ENCODE measurements around the gene TSPYL2. TPM values are rescaled to one million over a fixed set of nuclear protein-coding genes. Genes with fewer than 3 reads are reported as not detected.

The TSPYL2 gene
- total RNA-seq, 2 donors from 2014 or later: 16.6 to 25.1 TPM

DNA sequence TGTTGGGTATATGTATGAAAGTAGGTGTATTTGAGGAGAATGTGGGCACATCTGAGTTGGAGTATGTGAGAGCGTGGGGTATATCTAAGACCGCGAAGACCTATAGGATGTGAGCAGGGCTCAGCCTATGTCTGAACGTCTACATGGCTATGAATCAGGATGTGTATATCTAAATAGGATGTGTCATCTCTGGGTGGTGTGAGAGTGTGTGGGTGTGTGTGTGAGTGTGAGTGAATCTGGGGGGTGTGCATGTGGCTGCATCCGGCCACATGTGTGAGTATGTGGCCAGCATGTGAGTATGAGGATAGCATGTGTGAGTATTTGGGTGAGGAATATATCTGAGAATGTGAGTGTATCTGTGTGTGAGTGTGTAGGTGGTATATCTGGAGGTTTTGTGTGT lies 25.9 kb upstream of the TSPYL2 start:
- no peak for TF ChIP-seq CTCF (conservative IDR thresholded peaks at IDR 0.05)
- H3K9me3 ChIP-seq (ENCODE audit: control insufficient read depth, low read length): no peaks in the 10 kb centered on the region
- H3K9ac ChIP-seq (ENCODE audit: extremely low read depth, low read length, poor library complexity, severe bottlenecking): no peak overlapping the region
- no peaks in the 10 kb centered on the region for H3K27me3 ChIP-seq (ENCODE audit: control insufficient read depth, insufficient read depth, low read length, poor library complexity, severe bottlenecking)
- H3K4me3 ChIP-seq (ENCODE audit: low read length): no peak overlapping the region
- Mint-ChIP-seq H3K4me3 (no peak overlapping the region), H3K27ac (no peak overlapping the region), H3K9me3 (peaks cover 16% of the 10 kb centered on the region), H3K36me3 (ENCODE audit: low read depth) (no peaks in the 10 kb centered on the region), H3K27me3 (ENCODE audit: insufficient read depth) (no peaks in the 10 kb centered on the region), H3K4me1 (no peaks in the 10 kb centered on the region)
- DNase-seq: no peak
- WGBS, 2 experiments (ENCODE audit: insufficient coverage in 1 of 2, insufficient read length in 1 of 2): 95 to 100% methylated on average over 3 to 5 of the region's 5 CpGs
- H3K27ac ChIP-seq (ENCODE audit: low read depth, low read length): no peak overlapping the region
- H3K36me3 ChIP-seq (ENCODE audit: control insufficient read depth, insufficient read depth, low read length): no peaks in the 10 kb centered on the region
- H3K4me1 ChIP-seq (ENCODE audit: control insufficient read depth, insufficient read depth, low read length): no peaks in the 10 kb centered on the region

GRCh38 chrX:53065104-53065503 lies 17.1 kb upstream of the TSPYL2 start:
- WGBS, 2 experiments (ENCODE audit: insufficient coverage in 1 of 2, insufficient read length in 1 of 2): 94% methylated on average over 1 of the region's 1 CpG; no CpG with 5 or more reads in 1 of the 2 experiments
- Mint-ChIP-seq H3K4me1 (no peaks in the 10 kb centered on the region), H3K9me3 (peaks cover 62% of the 10 kb centered on the region), H3K27me3 (ENCODE audit: insufficient read depth) (no peaks in the 10 kb centered on the region), H3K36me3 (ENCODE audit: low read depth) (no peaks in the 10 kb centered on the region), H3K27ac (no peak overlapping the region), H3K4me3 (no peak overlapping the region)
- no peak overlapping the region for H3K9ac ChIP-seq (ENCODE audit: extremely low read depth, low read length, poor library complexity, severe bottlenecking)
- no peaks in the 10 kb centered on the region for H3K27me3 ChIP-seq (ENCODE audit: control insufficient read depth, insufficient read depth, low read length, poor library complexity, severe bottlenecking)
- H3K4me3 ChIP-seq (ENCODE audit: low read length): no peak overlapping the region
- no peak for TF ChIP-seq CTCF (conservative IDR thresholded peaks at IDR 0.05)
- no peak overlapping the region for H3K27ac ChIP-seq (ENCODE audit: low read depth, low read length)
- H3K36me3 ChIP-seq (ENCODE audit: control insufficient read depth, insufficient read depth, low read length): no peaks in the 10 kb centered on the region
- no peak for DNase-seq
- H3K4me1 ChIP-seq (ENCODE audit: control insufficient read depth, insufficient read depth, low read length): no peaks in the 10 kb centered on the region
- no peaks in the 10 kb centered on the region for H3K9me3 ChIP-seq (ENCODE audit: control insufficient read depth, low read length)

DNA sequence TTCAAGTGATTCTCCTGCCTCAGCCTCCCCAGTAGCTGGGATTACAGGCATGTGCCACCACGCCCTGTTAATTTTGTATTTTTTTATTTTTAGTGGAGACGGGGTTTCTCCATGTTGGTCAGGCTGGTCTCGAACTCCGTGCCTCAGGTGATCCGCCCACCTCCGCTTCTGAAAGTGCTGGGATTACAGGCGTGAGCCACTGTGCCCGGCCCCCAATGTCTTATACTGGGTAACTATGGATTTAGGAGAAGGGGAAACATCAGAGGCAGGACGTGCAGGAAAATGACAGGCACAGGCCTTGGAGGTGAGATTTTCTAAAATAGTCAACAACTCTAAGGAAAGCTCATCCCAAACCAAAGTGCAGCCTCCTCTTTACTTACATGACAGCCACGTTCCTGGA lies 11.1 kb upstream of the TSPYL2 start:
- no peaks in the 10 kb centered on the region for H3K36me3 Mint-ChIP-seq (ENCODE audit: low read depth)
- no peak overlapping the region for H3K27ac ChIP-seq (ENCODE audit: low read depth, low read length)

More for the DNA sequence above, 11.1 kb upstream of the TSPYL2 start:
- H3K9me3 Mint-ChIP-seq: peaks cover 52% of the 10 kb centered on the region
- WGBS, 2 experiments (ENCODE audit: insufficient coverage in 1 of 2, insufficient read length in 1 of 2): 84% methylated on average over 7 of the region's 10 CpGs; no CpG with 5 or more reads in 1 of the 2 experiments
- H3K36me3 ChIP-seq (ENCODE audit: control insufficient read depth, insufficient read depth, low read length): no peaks in the 10 kb centered on the region
- no peak overlapping the region for H3K9ac ChIP-seq (ENCODE audit: extremely low read depth, low read length, poor library complexity, severe bottlenecking)
- H3K27me3 Mint-ChIP-seq (ENCODE audit: insufficient read depth): no peaks in the 10 kb centered on the region
- no peak overlapping the region for H3K27ac Mint-ChIP-seq
- peak; percentile 12 for DNase-seq
- no peaks in the 10 kb centered on the region for H3K27me3 ChIP-seq (ENCODE audit: control insufficient read depth, insufficient read depth, low read length, poor library complexity, severe bottlenecking)
- H3K9me3 ChIP-seq (ENCODE audit: control insufficient read depth, low read length): no peaks in the 10 kb centered on the region
- no peak overlapping the region for H3K4me3 ChIP-seq (ENCODE audit: low read length)
- H3K4me1 Mint-ChIP-seq: peaks cover 8% of the 10 kb centered on the region
- no peak for TF ChIP-seq CTCF (conservative IDR thresholded peaks at IDR 0.05)
- no peak overlapping the region for H3K4me3 Mint-ChIP-seq
- H3K4me1 ChIP-seq (ENCODE audit: control insufficient read depth, insufficient read depth, low read length): no peaks in the 10 kb centered on the region
